ENCODE data around the gene FAM78B.

Gene FAM78B

DNA sequence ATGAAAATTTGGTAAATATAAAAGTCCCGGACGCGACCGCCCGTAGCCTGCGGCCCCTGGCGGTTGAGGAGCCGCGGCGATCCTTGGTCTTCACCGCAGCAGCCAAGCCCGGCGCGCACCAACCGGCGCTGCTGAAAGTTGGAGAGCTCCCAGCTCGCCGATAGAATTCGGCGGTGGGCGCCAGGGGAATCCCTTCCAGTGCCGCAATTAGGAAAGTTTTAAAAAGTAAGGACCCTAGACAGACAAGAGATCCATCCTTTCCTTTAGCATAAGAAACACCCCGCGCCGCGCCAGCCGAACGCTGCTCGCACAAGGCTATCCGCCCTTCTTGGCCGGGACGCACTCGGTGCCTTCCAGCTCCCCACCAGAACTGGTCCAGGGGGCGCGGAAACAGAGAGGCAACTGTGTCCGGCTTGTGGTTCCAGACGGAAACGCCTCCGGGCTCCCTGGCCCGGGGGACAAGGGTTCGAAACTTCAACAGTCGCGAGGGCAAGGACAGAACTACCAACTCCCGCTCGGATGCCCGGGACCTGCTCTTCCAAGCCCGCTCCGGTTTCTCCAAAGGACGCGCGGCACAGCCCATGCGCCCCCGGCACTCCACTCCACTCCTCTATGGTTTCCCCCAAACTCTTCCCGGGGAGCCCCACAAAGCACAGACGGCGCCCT, 1.7 kb downstream of the FAM78B start:
- DNase-seq (ENCODE audit: low read depth): no peak

DNA sequence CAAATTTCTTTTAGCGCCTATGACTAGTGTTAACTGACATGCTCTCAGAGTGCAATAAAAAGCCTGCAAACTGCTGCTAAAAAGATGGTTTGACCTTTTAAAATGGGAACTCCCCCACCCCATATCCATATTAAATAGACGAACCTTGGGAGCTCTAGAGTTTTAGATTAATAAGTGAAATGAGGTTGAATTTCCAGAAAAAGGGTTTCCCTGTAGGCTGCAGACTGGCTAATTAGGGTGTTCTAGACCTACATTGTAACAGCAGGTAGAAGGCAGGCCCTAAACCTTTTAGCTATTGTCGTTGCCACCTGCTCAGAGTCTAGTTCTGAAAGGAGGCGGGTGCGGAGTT, 2.2 kb downstream of the FAM78B start:
- no peak for DNase-seq (ENCODE audit: low read depth)

DNA sequence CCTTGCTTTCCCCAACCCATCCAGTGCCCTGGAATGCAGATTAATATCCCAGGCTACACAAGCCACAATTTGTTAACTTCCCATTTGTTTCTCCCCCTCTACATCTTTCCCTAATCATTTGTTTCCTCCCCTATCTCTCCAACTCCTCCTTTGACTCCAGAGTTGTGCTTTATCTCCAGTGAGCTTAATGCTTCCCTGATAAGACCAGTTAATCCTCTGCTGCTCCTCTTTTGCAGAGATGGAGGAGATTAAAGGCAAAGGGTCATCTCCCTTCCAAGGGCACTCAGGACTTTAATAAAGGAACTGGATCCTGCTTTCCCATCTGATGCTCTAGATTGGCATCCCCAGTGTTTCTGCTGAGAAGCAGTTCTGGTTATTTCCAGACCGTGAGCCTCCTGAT, 7.1 kb downstream of the FAM78B start:
- DNase-seq (ENCODE audit: low read depth): no peak

DNA sequence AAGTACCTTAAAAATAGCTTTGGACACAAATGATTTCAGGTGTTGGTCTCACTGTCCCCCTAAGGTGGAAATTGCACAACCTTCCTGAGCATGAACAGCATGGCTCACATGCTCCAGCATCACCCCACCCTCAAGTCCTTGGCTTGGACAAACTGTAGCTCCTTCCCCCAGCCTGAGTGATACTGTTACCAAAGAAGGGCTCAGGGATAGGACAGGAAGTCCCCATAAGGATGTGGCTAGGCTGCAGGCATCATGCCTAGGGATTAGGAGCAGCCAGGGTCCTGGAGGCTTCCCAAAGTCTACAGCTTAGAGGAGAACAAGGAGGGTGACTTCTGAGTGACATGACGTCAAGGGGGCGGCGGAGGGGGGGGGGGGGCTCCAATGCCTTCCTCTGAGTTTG, 10.1 kb downstream of the FAM78B start:
- no peak for DNase-seq (ENCODE audit: low read depth)

DNA sequence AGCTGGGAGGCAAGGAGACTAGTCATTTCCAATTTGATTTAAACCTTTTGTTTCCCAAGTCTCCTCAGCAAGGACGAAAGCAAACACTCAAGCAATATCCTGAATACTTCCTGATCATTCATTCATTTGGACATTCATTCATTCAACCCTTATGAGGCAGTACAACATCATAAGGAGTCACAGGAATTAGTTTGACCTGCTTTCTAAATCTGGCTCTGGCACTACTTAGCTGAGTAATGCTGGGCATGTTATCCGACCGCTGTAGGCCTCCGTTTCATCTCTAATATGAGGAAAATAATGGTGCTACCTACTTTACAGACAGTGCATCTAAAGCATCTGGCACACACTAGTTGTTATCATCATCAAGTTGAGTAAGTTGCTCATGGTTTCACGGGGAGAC, 11.7 kb downstream of the FAM78B start:
- no peak for DNase-seq (ENCODE audit: low read depth)

DNA sequence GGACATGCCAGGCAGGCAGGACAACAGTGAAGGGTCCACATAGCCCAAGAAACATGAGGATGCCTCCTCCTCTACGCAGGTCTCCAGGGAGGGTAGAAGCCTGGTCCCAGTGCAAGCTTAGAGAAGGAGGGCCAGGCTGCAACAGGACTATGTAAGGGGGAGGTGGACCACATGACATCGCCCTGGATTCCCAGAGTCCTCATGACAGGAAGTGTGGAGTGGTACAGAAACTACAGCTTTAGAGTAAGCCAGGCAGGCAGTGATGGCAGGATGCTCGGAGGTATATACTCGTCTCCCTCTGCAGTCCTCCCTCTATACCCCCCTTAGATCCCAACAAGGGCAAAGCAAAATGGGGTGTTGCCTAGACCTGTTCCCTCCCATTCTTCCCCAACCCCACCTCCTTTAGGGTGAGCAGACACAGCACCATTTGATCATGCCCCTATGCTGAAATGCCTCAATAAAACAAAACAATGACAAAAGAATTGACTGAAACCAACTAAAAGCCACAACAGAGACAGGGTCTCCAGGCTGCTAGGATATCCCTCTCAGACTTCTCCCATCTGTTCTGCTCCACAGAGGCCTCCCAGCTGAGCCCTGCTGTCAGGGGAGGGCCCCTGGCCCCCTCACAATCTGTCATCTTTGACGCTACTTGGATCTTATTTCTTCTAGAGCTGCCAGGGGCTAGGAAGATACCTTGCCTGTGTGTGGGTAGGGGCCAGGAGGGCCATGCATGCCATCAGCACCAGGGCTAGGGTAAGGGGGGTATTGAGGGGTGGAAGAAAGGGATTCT, 13.1 kb downstream of the FAM78B start:
- DNase-seq (ENCODE audit: low read depth): no peak

DNA sequence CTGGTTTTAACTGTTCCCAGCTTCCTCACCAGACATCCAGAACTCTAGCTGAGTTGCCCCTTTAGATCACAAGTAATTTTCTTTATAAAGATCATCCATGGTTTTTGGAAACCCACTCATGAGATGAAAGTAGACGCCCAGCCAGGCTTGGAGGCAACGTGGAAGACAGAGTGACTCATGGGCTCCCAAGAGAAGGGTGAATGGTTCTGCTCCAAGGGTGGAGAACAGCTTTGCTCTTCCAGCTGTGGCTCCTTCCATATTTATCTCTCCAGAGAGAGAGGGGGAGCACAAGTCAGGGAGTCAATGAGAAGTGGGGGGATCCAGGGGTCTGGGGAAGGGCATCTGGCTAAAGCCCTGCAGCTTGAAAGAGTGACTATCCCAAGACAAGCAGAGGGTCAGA, 13.8 kb downstream of the FAM78B start:
- no peak for DNase-seq (ENCODE audit: low read depth)

DNA sequence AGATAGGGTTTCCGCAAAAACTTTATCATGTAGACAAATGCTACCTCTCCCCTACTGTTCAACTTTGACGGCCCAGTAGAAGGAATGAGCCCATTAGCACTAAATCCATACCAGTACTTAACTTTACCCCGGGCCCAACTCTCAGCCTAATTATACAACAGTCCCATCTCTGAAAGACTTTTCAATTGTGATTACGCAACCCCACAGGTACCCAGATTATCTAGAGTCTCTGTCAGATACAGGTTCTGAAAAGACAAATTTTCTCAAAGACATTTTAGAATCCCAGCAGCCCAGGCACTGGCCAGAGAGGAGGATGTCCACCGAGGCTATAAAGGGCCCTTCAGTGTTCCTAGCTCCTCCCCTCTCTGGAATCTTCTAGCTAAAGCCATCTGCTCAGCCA, 15.0 kb downstream of the FAM78B start:
- DNase-seq (ENCODE audit: low read depth): no peak

DNA sequence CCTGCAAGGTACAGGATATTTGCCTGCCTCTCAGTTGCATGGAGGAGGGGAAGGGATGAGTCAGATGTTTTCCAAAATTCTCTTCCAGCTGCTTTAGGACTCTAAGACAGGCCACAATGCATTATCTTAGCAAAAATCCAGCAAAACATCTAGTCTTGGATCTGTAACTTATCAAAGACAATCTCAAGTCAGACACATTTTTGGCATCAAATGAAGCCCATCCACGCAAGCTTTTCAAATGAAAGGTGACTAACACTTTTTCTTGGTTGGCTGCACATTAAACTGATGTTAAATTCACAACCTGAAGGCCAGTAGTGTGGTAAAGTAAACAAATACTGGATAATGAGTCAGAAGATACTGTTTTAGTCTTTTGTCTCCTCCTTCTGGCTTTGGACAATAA, 21.3 kb downstream of the FAM78B start:
- DNase-seq (ENCODE audit: low read depth): no peak

DNA sequence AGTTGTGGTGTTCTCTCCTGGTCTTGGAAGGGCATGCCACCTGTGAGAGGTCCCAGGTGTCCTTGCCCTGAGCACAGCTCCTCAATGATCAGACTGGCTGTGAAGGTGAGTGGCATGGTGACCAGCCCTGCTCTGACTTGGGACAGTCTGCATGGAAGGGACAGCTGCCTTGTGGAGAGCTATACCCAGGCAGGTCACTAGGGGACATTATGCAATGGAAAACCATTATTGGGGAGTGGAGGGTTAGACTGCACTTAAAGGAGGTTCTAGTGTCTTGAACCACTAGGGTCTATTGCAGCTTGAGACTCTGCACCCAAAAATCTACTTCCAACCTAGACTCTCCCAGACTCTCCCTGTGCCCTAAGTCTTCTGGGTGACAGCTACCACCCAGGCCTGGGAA, 24.8 kb downstream of the FAM78B start:
- DNase-seq (ENCODE audit: low read depth): no peak

DNA sequence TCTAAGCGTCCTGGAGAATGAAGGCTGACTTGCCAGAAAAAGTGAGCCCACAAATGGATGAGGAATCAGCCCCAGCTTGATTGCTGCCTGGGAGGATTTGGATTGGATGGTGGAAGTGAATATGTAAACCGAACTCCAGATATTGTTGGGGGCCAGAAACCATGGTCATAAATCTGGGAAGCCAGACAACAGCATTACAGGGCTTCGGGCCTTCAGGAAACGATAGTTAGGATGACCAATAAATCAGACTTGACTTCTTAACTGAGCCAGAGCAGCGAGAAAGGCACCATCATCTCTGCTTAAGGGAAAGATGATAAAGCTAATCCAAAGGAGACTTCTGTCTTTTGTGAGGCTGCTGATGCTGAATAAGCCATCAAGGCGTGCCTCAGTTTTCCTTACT, 26.6 kb downstream of the FAM78B start:
- no peak for DNase-seq (ENCODE audit: low read depth)

DNA sequence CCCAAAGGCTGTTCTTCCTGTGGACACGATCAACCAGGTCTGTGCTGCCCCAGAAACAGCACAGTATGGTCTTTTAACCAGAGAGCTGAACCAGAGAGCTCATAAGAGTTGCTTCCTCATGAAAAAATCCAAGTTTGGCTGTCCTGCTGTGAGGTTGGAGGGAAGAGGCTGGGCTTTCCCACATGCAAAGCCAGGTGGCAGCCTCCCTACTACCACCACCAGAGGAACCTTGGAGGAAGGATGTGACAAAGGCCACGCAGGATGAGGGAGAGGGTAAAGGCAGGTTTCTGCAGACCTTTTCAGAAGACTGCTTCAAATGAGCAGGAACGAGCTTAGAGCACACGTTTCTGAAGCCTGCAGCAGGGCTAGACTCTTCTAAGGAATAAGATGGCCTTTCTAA, 27.1 kb downstream of the FAM78B start:
- no peak for DNase-seq (ENCODE audit: low read depth)

DNA sequence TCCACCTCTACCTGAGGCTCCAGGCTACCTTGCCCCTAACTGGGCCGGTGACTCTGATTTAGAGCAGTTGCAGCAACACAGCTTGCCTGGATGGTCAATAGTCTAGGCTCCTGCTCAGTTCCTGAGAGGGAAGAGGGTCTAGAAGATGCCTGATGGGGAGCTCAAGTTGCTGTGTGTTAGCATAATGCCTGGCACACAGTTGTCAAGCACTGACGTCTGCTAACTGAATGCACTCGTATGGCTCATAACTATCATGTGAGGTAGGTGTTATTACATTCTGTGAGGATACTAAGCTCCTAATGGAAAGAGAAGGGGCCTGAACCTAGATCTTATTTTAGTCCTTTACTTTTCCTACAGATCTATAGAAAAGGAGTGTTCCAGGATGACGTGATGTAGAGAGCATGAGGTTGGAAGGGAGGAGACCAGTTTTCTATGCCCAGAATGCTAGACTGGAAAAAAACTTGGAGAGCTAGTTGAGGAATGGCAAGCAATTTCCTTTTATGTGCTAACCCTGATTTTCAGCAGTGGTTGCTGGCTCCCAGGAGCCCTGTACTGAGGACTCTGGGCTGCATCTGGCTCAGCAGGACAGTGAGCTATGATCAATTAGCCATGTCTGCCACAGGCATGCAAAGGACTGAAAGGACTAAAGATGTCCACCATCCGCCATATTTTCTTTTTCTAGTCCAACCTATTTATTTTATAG, 30.0 kb downstream of the FAM78B start:
- no peak for DNase-seq (ENCODE audit: low read depth)

DNA sequence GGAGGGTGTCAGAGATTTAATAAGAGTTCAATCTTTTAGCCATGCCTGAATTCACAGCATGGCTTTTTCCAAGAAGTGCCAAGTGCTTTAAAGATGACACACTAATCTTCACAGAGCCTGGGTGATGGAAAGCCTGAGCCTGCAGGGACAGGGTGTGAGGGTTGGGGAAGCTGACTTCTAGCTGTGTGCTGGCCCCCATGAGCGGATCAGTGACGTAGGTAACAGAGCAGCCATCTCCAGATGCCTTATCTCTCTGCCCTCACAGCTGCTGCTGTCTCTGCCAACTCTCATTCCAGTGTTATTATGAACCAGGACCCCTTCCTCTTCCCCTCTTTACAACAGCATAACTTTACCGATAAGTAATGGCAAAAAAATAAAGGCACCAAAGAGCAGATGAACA, 30.6 kb downstream of the FAM78B start:
- no peak for DNase-seq (ENCODE audit: low read depth)

DNA sequence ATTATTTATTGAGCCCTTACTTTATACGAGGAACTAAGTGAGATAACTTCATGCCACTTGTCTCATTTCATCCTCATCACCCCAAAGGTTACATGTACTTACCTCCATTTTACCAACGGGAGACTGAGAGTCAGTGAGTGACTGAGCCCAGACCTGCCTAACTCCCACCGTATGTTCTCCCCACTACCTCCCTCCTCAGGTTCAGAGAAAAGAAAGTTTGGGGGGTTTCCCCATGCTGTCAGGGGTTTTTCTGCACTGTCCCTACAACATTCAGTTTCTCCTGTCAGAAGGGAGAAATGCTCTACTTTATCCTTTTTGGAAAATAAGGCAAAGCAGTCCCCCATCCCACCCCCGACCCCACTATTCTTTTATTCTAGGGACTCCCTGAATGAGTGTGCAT, 32.9 kb downstream of the FAM78B start:
- DNase-seq (ENCODE audit: low read depth): no peak

DNA sequence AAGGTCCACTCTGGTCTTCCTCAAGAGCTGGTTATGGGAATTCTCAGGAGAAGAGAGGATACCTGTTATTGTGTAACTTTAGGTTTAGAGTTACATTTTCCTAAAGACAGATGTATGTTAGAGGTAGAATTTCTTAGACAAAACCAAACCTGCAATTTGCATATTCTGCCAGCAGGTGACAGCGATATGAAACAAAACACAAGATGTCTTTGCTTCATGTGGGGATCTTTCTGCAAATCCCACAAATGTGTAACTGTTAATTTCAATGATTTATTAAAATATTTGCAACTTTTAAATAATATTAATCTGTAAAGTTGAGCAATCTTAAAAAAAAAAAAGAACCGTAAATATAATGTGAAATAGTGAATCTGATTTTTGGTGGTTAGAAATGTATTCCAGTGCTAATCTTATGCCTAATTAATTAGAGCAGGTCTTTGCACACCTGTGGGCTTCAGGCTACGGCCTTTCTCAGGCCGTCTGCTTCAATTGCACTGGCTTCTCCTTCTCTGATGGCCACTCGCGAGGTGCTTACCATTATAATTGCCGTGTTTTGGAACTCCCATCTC, 33.4 kb downstream of the FAM78B start:
- DNase-seq (ENCODE audit: low read depth): no peak

DNA sequence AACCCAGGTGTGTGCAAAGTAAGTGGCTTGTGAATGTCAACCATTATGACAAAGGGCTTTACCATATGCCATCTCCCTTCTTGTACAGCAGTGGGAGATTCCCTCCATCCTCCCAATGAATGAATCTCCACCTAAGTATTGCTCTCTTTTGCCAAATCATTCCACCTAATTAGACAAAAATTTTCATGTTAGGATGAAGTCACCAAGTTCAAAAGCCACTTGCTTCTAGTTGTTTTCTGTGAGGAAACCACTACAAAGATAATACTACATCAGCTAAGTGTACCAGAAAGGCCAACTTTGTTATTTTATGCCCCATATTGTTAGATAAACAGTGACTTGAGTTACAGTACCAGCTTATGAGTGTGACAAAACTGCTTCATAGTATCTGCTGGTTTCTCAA, 34.3 kb downstream of the FAM78B start:
- no peak for DNase-seq (ENCODE audit: low read depth)

DNA sequence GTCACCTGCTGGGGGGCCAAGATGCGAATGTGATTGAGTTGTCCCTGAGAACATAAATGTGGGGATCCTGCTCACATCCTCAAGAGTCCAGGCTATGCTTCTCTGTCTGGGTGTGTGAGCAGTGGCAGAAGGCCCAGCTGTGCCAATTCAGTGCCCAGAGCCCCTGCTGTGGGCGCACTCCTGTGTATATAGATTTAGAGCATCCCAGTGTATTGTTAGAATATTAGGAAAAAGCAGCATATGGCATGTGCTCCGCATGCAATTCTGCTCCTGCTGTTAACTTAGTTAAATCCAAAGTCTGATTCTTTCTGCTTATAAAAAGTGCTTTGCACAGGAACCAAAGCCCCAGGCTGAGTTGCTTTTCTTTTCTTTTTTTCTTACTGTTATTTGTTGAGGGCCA, 37.8 kb downstream of the FAM78B start:
- DNase-seq (ENCODE audit: low read depth): no peak

DNA sequence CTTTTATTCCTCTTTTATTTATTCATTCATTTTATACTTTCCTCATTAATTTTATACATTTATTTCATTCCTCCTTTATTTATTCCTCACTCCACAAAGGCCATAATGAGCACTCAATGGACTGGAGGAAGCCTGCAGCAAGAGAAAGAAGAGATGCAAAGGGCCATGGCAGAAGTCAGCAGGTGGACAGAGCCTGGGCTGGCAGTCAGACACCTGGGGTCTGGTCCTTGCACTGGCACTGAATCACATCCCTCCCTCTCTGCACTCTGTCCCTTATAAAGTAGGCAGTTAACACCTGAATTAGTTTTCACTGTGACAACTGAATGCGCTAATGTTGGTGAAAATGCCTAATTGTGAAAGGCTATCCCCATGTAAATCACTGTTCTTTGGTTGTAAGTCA, 38.6 kb downstream of the FAM78B start:
- no peak for DNase-seq (ENCODE audit: low read depth)

DNA sequence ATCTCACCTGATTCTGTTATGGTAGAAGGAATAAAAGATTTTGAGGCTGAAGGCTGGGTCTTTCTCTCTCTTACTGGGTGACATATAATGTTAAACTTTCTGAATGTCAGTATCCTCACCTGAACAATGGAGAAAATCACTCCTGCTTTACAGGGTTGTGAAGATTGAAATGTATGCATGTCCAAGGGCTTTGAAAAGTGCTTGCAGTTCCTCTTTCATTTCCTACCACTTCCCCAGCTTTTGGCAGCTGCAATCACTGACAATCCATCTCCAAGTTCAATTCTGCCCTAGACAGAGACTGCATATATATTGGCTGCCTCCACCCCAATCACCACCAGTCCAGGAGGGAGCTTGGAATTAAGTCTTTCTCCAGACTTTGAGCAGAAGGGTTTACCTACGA, 39.8 kb downstream of the FAM78B start:
- DNase-seq (ENCODE audit: low read depth): no peak

DNA sequence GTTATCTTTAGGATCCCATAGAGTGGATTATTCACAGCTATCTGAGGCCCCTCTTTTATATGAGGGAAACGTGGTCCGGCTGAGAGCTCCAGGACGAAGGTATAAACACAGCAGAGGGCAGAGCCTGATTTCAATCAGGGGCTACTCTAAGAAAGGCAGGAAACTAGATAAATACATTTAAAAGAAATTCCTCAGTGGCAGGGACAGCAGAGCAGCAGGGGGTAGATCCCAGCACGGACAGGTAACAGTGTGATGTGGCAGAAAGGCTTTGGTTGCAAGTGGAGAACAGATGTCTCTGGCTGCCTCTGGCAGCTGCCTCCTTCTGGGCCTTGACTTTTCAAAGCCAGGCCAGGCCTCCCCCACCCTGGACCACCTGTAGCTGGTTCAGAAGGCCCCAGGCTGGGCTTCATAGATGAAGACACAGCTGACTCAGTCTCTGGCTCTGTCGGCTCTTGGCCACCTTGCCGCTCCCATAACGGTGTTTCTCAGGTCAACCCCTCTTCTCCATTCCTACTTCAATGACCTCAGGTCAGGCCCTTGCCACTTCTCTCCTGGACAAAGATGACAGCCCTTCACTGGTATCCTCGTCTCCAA, 43.8 kb downstream of the FAM78B start:
- no peak for DNase-seq (ENCODE audit: low read depth)

DNA sequence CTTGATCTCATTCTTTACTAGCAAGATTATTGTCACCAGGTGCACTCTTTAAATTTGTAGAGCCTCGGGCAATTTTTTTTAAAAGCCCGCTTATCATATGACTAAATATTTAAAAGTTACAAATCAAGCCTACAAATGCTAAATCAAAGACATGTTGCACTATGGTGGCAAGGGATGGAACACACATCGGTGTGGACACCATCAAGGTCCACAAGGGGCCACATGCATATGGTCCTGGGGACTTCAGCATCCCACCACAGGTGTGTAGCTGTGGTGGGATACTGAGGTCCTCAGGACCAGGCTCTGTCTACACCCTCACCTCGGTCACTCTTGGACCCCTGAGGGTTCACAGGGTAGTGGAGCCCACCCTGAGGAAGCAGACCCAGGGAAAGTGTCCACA, 45.8 kb downstream of the FAM78B start:
- no peak for DNase-seq (ENCODE audit: low read depth)

DNA sequence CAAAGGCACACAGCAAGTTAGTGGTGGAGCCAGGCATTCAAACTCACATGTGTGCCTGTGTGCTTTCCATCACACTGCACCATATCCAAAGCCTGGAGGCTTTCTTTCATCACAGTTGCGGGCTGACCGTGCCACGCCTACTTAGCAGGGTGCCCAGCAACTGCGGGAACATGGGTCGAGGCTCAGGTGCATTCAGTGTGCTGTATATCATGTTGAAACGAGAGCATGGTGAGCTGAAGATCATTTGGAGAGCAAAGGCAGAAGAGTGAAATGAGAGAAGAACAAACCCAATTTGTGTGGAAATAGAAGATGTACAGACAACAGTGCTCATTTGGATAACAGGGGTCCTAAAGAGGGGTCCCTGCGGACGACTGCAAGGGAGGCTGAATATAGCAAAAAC, 46.5 kb downstream of the FAM78B start:
- no peak for DNase-seq (ENCODE audit: low read depth)
